Ishikawa (cell line): ENCODE measurements around the gene FAM124A.

ENCODE experiments used
- CEBPB ChIP-seq: IDR thresholded peaks from 2 replicates; pipeline ENCODE4 v1.6.1; 2012
- CREB1 ChIP-seq: IDR thresholded peaks from 2 replicates; pipeline ENCODE4 v1.6.1; 2012; ENCODE audit warnings: low read depth
- EGR1 ChIP-seq: IDR thresholded peaks from 2 replicates; pipeline ENCODE4 v1.6.1; 2012
- EP300 ChIP-seq: IDR thresholded peaks from 2 replicates; pipeline ENCODE4 v1.6.1; 2012; ENCODE audit warnings: borderline replicate concordance
- FOXM1 ChIP-seq: IDR thresholded peaks from 2 replicates; pipeline ENCODE4 v1.6.1; 2012; ENCODE audit warnings: low read depth, borderline replicate concordance
- NFIC ChIP-seq: IDR thresholded peaks from 2 replicates; pipeline ENCODE4 v1.6.1; 2012
- RAD21 ChIP-seq: IDR thresholded peaks from 2 replicates; pipeline ENCODE4 v1.6.1; 2012; ENCODE audit warnings: low read depth
- REST ChIP-seq: IDR thresholded peaks from 2 replicates; pipeline ENCODE4 v1.6.1; 2012; ENCODE audit warnings: low read depth, mild to moderate bottlenecking
- TAF1 ChIP-seq: IDR thresholded peaks from 2 replicates; pipeline ENCODE4 v1.6.1; 2012; ENCODE audit warnings: low read depth, mild to moderate bottlenecking
- TCF12 ChIP-seq: IDR thresholded peaks from 2 replicates; pipeline ENCODE4 v1.6.1; 2012; ENCODE audit warnings: low read depth
- TEAD4 ChIP-seq: IDR thresholded peaks from 2 replicates; pipeline ENCODE4 v1.6.1; 2012
- YY1 ChIP-seq: IDR thresholded peaks from 2 replicates; pipeline ENCODE4 v1.6.1; 2012; ENCODE audit warnings: low read depth
- ZBTB7A ChIP-seq: IDR thresholded peaks from 2 replicates; pipeline ENCODE4 v1.6.1; 2012; ENCODE audit warnings: low read depth
- TF ChIP-seq, protein P1 (sequence below): IDR thresholded peaks from 2 replicates; pipeline ENCODE4 v1.6.1; 2012
- TF ChIP-seq, protein P2 (sequence below): IDR thresholded peaks from 2 replicates; pipeline ENCODE4 v1.6.1; 2012

The FAM124A gene

GRCh38 chr13:51291341-51291740 is 69.1 kb downstream of the FAM124A start:
- TF ChIP-seq CREB1 (no peak), ZBTB7A (no peak)

DNA sequence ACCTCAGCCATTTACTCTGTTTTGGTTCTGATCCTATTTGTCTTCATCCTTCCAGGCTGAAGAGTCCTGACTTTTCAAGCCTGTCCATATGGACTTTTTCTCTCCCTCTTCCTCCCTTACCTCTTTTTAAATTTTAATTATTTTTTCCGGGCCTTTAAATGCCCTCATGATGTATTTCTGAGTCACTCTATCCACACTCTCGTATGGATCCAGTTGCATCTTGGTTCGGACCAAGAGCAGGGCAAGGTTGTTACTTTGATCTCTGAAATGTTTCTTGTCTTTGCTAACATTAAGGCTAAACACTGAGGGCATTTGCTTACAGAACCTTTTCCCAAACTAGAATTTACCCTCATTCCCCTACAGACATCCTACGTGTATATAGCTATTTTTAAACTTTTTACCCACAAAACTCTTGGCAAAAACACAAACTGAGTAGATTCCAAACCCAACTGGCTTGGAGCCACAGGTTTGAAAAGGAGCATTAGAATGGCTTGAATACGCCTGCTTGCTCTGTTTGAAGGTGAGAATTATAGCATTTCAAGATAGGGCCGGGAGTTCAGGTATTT is 69.9 kb downstream of the FAM124A start:
- no peak for TF ChIP-seq EGR1
- TF ChIP-seq, protein P1, sequence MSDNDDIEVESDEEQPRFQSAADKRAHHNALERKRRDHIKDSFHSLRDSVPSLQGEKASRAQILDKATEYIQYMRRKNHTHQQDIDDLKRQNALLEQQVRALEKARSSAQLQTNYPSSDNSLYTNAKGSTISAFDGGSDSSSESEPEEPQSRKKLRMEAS: no peak
- TF ChIP-seq, protein P2, sequence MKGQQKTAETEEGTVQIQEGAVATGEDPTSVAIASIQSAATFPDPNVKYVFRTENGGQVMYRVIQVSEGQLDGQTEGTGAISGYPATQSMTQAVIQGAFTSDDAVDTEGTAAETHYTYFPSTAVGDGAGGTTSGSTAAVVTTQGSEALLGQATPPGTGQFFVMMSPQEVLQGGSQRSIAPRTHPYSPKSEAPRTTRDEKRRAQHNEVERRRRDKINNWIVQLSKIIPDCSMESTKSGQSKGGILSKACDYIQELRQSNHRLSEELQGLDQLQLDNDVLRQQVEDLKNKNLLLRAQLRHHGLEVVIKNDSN: no peak
- TF ChIP-seq ZBTB7A: no peak

DNA sequence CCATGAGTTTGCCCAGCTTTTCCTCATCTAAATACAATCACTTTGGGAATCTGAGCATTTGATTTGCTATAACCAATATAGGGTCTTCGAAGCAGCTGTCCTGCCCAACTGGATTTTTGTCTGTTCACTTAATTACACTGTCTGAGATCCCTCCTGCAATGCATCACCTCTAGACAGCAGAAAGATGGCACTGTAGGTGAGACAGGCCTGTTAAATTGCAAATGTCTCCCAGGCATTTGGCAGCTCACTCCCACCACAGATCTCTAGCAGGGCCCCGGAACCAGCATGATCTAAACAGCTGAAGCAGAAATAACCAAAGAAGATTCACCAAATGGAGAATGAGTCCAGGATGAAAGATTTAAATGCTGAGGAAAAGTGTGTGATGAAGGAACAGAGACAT is 75.4 kb downstream of the FAM124A start:
- TF ChIP-seq, protein P2: no peak
- TF ChIP-seq, protein P1: no peak
- TF ChIP-seq RAD21 (no peak), FOXM1 (no peak), EGR1 (no peak), REST (no peak), YY1 (no peak), CEBPB (no peak), CREB1 (no peak), TEAD4 (no peak), TCF12 (no peak), TAF1 (no peak)

GRCh38 chr13:51298812-51299211 is 76.6 kb downstream of the FAM124A start:
- TF ChIP-seq FOXM1 (no peak), YY1 (no peak), TEAD4 (no peak)
- TF ChIP-seq, protein P2: peak; percentile 85

- TF ChIP-seq TAF1 (no peak), RAD21 (no peak), TCF12 (no peak), EGR1 (no peak), CREB1 (no peak), ZBTB7A (no peak), NFIC (no peak), REST (no peak), TEAD4 (no peak), CEBPB (no peak), EP300 (no peak), FOXM1 (no peak)
- TF ChIP-seq, protein P1: no peak
- TF ChIP-seq, protein P2: no peak
These were observed 80.9 kb downstream of the FAM124A start for GRCh38 chr13:51303063-51303552.

DNA sequence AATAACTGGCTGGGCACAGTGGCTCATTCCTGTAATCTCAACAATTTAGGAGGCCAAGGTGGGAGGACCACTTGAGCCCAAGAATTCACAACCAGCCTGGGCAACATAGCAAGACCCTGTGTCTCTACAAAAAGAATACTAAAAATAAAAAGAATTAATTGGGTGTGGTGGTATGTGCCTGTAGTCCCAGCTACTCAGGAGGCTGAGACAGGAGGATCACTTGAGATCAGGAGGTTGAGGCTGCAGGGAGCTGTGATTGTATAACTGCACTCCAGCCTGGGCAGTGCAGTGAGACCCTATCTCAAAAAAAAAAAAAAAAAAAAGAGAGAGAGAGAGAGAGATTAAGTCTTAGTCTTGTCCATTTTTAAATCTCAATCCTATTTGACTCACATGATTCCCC is 81.7 kb downstream of the FAM124A start:
- TF ChIP-seq CREB1 (no peak), REST (no peak), TCF12 (no peak), NFIC (no peak)
